GM12873 (cell line): ENCODE data around the gene DBN1.

ENCODE experiments used
- CTCF ChIP-seq: IDR thresholded peaks from 2 replicates; pipeline ENCODE4 v1.5.1; 2012; ENCODE audit warnings: low read depth, mild to moderate bottlenecking, moderate library complexity, low read length, control low read depth; ENCODE audit not compliant: insufficient read depth; ENCODE audit errors: missing control alignments

DBN1 gene

GRCh38 chr5:177457852-177458681 lies 15.4 kb downstream of the DBN1 start:
- no peak for TF ChIP-seq CTCF

GRCh38 chr5:177456976-177457851 lies 16.2 kb downstream of the DBN1 start:
- peak; percentile 71 for TF ChIP-seq CTCF

- TF ChIP-seq CTCF = no peak
Measured at GRCh38 chr5:177456591-177456964, 16.9 kb downstream of the DBN1 start.

- TF ChIP-seq CTCF = peak; percentile 90
Measured at GRCh38 chr5:177455661-177456590, 17.5 kb downstream of the DBN1 start.

- peak; percentile 72 for TF ChIP-seq CTCF
Measured at GRCh38 chr5:177455036-177455660, 18.3 kb downstream of the DBN1 start.

GRCh38 chr5:177454397-177455035 lies 18.9 kb downstream of the DBN1 start:
- peak; percentile 83 for TF ChIP-seq CTCF
